IMR-90 (cell line): ENCODE data around the gene CUL4A.

Experiments used
- CEBPB ChIP-seq: IDR thresholded peaks from 2 replicates; pipeline ENCODE4 v1.6.1; 2012; ENCODE audit warnings: low read depth, low read length, improper control_type of control experiment
- FOS ChIP-seq: fragments of 150-350 bp; IDR thresholded peaks from 2 replicates; pipeline ENCODE4 v1.6.1; 2016; ENCODE audit warnings: low read depth, low read length
- MAFK ChIP-seq: IDR thresholded peaks from 2 replicates; pipeline ENCODE4 v1.6.1; 2012; ENCODE audit warnings: low read depth, low read length, improper control_type of control experiment
- POLR2A ChIP-seq: IDR thresholded peaks from 2 replicates; pipeline ENCODE4 v1.6.1; 2012; ENCODE audit warnings: mild to moderate bottlenecking, low read depth, low read length
- TF ChIP-seq, protein P1 (sequence below): conservative IDR thresholded peaks from 2 replicates; pipeline ENCODE4 v1.5.1; 2012; ENCODE audit warnings: mild to moderate bottlenecking, low read depth, low read length, improper control_type of control experiment
- TF ChIP-seq, protein P2 (sequence below): fragments of 150-350 bp; IDR thresholded peaks from 2 replicates; pipeline ENCODE4 v1.6.1; 2016; ENCODE audit warnings: low read depth, mild to moderate bottlenecking, low read length, moderate library complexity, borderline replicate concordance

DNA sequence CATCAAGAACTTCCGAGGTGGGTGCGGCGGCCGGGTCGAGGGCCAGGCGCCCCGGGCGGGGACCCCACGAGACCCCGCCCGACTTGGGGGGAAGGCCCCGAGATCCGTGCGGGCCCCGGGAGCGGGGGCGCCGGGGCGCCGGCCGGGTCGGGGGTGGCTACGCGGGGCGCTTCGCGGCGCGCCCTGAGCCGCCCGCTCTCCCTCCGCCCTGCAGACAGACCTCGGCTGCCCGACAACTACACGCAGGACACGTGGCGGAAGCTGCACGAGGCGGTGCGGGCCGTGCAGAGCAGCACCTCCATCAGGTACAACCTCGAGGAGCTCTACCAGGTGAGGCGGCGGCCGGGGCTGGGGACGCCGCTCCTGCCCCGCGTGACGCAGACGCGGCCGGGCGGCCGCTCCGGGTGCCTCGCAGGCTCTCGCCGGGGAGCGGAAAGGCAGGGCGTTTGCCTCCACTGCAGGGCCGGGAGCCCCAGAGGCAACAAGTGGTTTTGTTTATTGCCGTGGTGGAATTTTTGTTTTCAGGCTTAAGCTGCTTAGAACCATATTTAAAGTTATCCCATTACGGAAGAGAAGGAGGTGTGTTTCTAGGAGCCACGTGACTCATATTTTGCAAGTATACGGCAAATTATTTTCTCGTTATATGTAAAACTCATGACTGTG lies 477 bp downstream of the CUL4A start:
- TF ChIP-seq POLR2A: no peak; the same call in 1 of the 2 replicates
- TF ChIP-seq, protein P1, sequence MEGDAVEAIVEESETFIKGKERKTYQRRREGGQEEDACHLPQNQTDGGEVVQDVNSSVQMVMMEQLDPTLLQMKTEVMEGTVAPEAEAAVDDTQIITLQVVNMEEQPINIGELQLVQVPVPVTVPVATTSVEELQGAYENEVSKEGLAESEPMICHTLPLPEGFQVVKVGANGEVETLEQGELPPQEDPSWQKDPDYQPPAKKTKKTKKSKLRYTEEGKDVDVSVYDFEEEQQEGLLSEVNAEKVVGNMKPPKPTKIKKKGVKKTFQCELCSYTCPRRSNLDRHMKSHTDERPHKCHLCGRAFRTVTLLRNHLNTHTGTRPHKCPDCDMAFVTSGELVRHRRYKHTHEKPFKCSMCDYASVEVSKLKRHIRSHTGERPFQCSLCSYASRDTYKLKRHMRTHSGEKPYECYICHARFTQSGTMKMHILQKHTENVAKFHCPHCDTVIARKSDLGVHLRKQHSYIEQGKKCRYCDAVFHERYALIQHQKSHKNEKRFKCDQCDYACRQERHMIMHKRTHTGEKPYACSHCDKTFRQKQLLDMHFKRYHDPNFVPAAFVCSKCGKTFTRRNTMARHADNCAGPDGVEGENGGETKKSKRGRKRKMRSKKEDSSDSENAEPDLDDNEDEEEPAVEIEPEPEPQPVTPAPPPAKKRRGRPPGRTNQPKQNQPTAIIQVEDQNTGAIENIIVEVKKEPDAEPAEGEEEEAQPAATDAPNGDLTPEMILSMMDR: no peak
- TF ChIP-seq, protein P2, sequence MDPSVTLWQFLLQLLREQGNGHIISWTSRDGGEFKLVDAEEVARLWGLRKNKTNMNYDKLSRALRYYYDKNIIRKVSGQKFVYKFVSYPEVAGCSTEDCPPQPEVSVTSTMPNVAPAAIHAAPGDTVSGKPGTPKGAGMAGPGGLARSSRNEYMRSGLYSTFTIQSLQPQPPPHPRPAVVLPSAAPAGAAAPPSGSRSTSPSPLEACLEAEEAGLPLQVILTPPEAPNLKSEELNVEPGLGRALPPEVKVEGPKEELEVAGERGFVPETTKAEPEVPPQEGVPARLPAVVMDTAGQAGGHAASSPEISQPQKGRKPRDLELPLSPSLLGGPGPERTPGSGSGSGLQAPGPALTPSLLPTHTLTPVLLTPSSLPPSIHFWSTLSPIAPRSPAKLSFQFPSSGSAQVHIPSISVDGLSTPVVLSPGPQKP: no peak
- peak; percentile 48 for TF ChIP-seq CEBPB
- no peak for TF ChIP-seq FOS
- TF ChIP-seq MAFK: no peak
